Naive thymus-derived CD8-positive, alpha-beta T cell (primary cell): Measurements from ENCODE around the gene DDX23. TPM values are rescaled to one million over a fixed set of nuclear protein-coding genes. Genes with fewer than 3 reads are reported as not detected.

ENCODE experiments used
- polyA plus RNA-seq, 3 donors: library from polyadenylated mRNA; unstranded; fragments of 300-500 nt; fragmentation: Illumina TruSeq; gene quantifications; one replicate each; pipeline ENCODE4 v1.2.3, GENCODE V29; 2021
- total RNA-seq, 8 experiments: library from RNA in 2 of 8; stranded (reverse) in 2 of 8; gene quantifications; one replicate each; pipeline ENCODE4 v1.2.3 and lab custom pipeline; 2021 to 2026

DDX23 gene
- total and polyA plus RNA-seq, 5 experiments from 2014 or later: 27.6 to 171 (median 52.2) TPM

Other genes starting within 250 kb of the DDX23 start
- gene KANSL2, start 169.9 kb downstream of the DDX23 start, total RNA-seq: 10 to 100 TPM; 83.3 to 92.4 TPM
- gene KANSL2, start 169.9 kb downstream of the DDX23 start, polyA plus RNA-seq: 10 to 100 TPM; 21.0 to 30.2 (median 27.4) TPM
- 10 to 100 TPM; 65.5 to 66.5 TPM for gene CCNT1, start 135.5 kb downstream of the DDX23 start, total RNA-seq
- 10 to 100 TPM; 12.9 to 22.6 (median 12.9) TPM for gene CCNT1, start 135.5 kb downstream of the DDX23 start, polyA plus RNA-seq
- not detected for gene ADCY6, start 63.1 kb downstream of the DDX23 start, total RNA-seq
- not detected for gene ADCY6, start 63.1 kb downstream of the DDX23 start, polyA plus RNA-seq
- gene CACNB3, start 33.7 kb downstream of the DDX23 start, total RNA-seq: 1 to 10 TPM; 3.2 to 3.3 TPM
- gene CACNB3, start 33.7 kb downstream of the DDX23 start, polyA plus RNA-seq: under 1 TPM; 0.19 to 0.52 (median 0.19) TPM
- 1 to 10 TPM; 3.7 to 3.9 TPM for gene RND1, start 13.7 kb upstream of the DDX23 start, total RNA-seq
- gene RND1, start 13.7 kb upstream of the DDX23 start, polyA plus RNA-seq: 1 to 10 TPM in 2 of 3 donors, under 1 TPM in 1; 0.15 to 2.1 (median 1.3) TPM
- gene FKBP11, start 73.3 kb upstream of the DDX23 start, total RNA-seq: 10 to 100 TPM; 49.2 to 49.3 TPM
- gene FKBP11, start 73.3 kb upstream of the DDX23 start, polyA plus RNA-seq: 100 to 1,000 TPM; 127 to 151 (median 131) TPM
- gene ARF3, start 105.3 kb upstream of the DDX23 start, total RNA-seq: 10 to 100 TPM; 55.3 to 57.3 TPM
- 10 to 100 TPM; 19.5 to 24.4 (median 21.8) TPM for gene ARF3, start 105.3 kb upstream of the DDX23 start, polyA plus RNA-seq
- gene WNT10B, start 119.6 kb upstream of the DDX23 start, total RNA-seq: 1 to 10 TPM; 3.0 to 3.3 TPM
- under 1 TPM in 1 of 3 donors, not detected in 2; 0.29 TPM for gene WNT10B, start 119.6 kb upstream of the DDX23 start, polyA plus RNA-seq
- gene WNT1, start 126.2 kb upstream of the DDX23 start, total RNA-seq: under 1 TPM; 0.33 to 0.52 TPM
- gene WNT1, start 126.2 kb upstream of the DDX23 start, polyA plus RNA-seq: 1 to 10 TPM in 1 of 3 donors, under 1 TPM in 2; 0.23 to 1.2 (median 0.49) TPM
- under 1 TPM; 0.14 to 0.18 TPM for gene DDN, start 147.2 kb upstream of the DDX23 start, total RNA-seq
- not detected for gene DDN, start 147.2 kb upstream of the DDX23 start, polyA plus RNA-seq
- 10 to 100 TPM; 47.5 to 49.5 TPM for gene PRKAG1, start 166.6 kb upstream of the DDX23 start, total RNA-seq
- gene PRKAG1, start 166.6 kb upstream of the DDX23 start, polyA plus RNA-seq: 10 to 100 TPM; 29.2 to 39.5 (median 33.0) TPM
- gene KMT2D, start 208.6 kb upstream of the DDX23 start, total RNA-seq: 100 to 1,000 TPM; 130 to 134 TPM
- 10 to 100 TPM in 2 of 3 donors, 1 to 10 TPM in 1; 1.5 to 28.5 (median 10.5) TPM for gene KMT2D, start 208.6 kb upstream of the DDX23 start, polyA plus RNA-seq
- gene RHEBL1, start 217.8 kb upstream of the DDX23 start, total RNA-seq: 1 to 10 TPM; 3.6 to 4.3 TPM
- 1 to 10 TPM; 3.0 to 3.6 (median 3.4) TPM for gene RHEBL1, start 217.8 kb upstream of the DDX23 start, polyA plus RNA-seq
- under 1 TPM; 0.27 to 0.47 TPM for gene DHH, start 242.6 kb upstream of the DDX23 start, total RNA-seq
- gene DHH, start 242.6 kb upstream of the DDX23 start, polyA plus RNA-seq: not detected